Upper lobe of right lung (tissue), 1 donor: ENCODE results near the gene JMJD6. TPM values are rescaled to one million over a fixed set of nuclear protein-coding genes. Genes with fewer than 3 reads are reported as not detected.
A peak's percentile ranks its signal among the peaks of the same experiment; 100 is the strongest.

Experiments
- ATAC-seq: fragments of 200-7000 bp; cut with Tn5 transposase; one replicate; pipeline ENCODE4 v1.9.1; 2020; ENCODE audit warnings: mild to moderate bottlenecking, moderate library complexity
- DNase-seq: peaks from one replicate; pipeline ENCODE4 v3.0.0-alpha.2; 2020
- H3K27ac ChIP-seq: fragments of 200-600 bp; one replicate; pipeline ENCODE4 v1.8.0; 2022
- H3K27me3 ChIP-seq: fragments of 200-600 bp; one replicate; pipeline ENCODE4 v1.8.0; 2022; ENCODE audit warnings: mild to moderate bottlenecking
- H3K36me3 ChIP-seq: fragments of 200-600 bp; one replicate; pipeline ENCODE4 v1.8.0; 2022
- H3K4me1 ChIP-seq: fragments of 200-600 bp; one replicate; pipeline ENCODE4 v1.8.0; 2022
- H3K4me3 ChIP-seq: fragments of 200-600 bp; one replicate; pipeline ENCODE4 v1.8.0; 2022; ENCODE audit warnings: mild to moderate bottlenecking
- H3K9me3 ChIP-seq: fragments of 200-600 bp; one replicate; pipeline ENCODE4 v1.8.0; 2022
- CTCF ChIP-seq: fragments of 200-600 bp; IDR thresholded peaks from one replicate; pipeline ENCODE4 v1.8.0; 2022; ENCODE audit warnings: antibody characterized with exemption
- intact Hi-C: fragments of 100-400 bp; cut with DNase I; formaldehyde crosslinking; loops from one replicate; pipeline ENCODE4 v1.11.0; 2022
- microRNA-seq: library from miRNA; unstranded; fragments of <30 nt; microRNA quantifications from one replicate; pipeline ENCODE4 v1.2.0, GENCODE V29; 2020; ENCODE audit warnings: borderline microRNAs expressed
- total RNA-seq: library from RNA; stranded (reverse); fragmentation: NEBNext Ultra II Directional; extraction: Animal tissue kit (Norgen Biotek cat#: 25700); gene quantifications from one replicate; pipeline ENCODE4 v1.2.1, GENCODE V29; 2021
- donor health status: DM: no; HTN: yes; CAD: no; lungs with severe emphysema.

JMJD6 gene
- total RNA-seq, 1 donor from 2014 or later: 29.6 TPM

GRCh38 chr17:76672270-76672851, 54.0 kb downstream of the JMJD6 start:
- intact Hi-C loops: no loop called here
- no peak for DNase-seq
- no peak for ATAC-seq

GRCh38 chr17:76671912-76672262, 54.5 kb downstream of the JMJD6 start:
- no peak for ATAC-seq

More at GRCh38 chr17:76672270-76672851, 54.0 kb downstream of the JMJD6 start:
- no peak for TF ChIP-seq CTCF
- peaks cover 8% of the 10 kb centered on the region for H3K36me3 ChIP-seq
- H3K27me3 ChIP-seq: no peaks in the 10 kb centered on the region
- peak overlapping the region; percentile 67 for H3K4me3 ChIP-seq
- H3K27ac ChIP-seq: peak overlapping the region; percentile 78
- H3K9me3 ChIP-seq: no peaks in the 10 kb centered on the region
- peaks cover 17% of the 10 kb centered on the region for H3K4me1 ChIP-seq

GRCh38 chr17:76671123-76671911, 55.1 kb downstream of the JMJD6 start:
- ATAC-seq: peak; percentile 98
- peak; percentile 100 for DNase-seq
- intact Hi-C loops: no loop called here
- TF ChIP-seq CTCF: no peak
- Histone ChIP-seq H3K36me3 (no peaks in the 10 kb centered on the region), H3K27me3 (no peaks in the 10 kb centered on the region), H3K9me3 (no peaks in the 10 kb centered on the region), H3K4me3 (peak overlapping the region; percentile 67), H3K4me1 (peaks cover 17% of the 10 kb centered on the region), H3K27ac (peak overlapping the region; percentile 80)

More at GRCh38 chr17:76671912-76672262, 54.5 kb downstream of the JMJD6 start:
- Histone ChIP-seq H3K9me3 (no peaks in the 10 kb centered on the region), H3K4me3 (peak overlapping the region; percentile 67), H3K27me3 (no peaks in the 10 kb centered on the region), H3K27ac (peak overlapping the region; percentile 78), H3K4me1 (peaks cover 17% of the 10 kb centered on the region), H3K36me3 (peaks cover 3% of the 10 kb centered on the region)
- TF ChIP-seq CTCF: no peak
- intact Hi-C loops: no loop called here
- DNase-seq: no peak

GRCh38 chr17:76670718-76671122, 55.7 kb downstream of the JMJD6 start:
- ATAC-seq (no peak), DNase-seq (no peak)
- intact Hi-C loops: no loop called here
- Histone ChIP-seq H3K36me3 (no peaks in the 10 kb centered on the region), H3K4me1 (peaks cover 17% of the 10 kb centered on the region), H3K27ac (peak overlapping the region; percentile 80), H3K27me3 (no peaks in the 10 kb centered on the region), H3K4me3 (no peak overlapping the region), H3K9me3 (no peaks in the 10 kb centered on the region)
- no peak for TF ChIP-seq CTCF

- Histone ChIP-seq H3K36me3 (no peaks in the 10 kb centered on the region), H3K27ac (peak overlapping the region; percentile 80), H3K4me1 (peaks cover 17% of the 10 kb centered on the region), H3K9me3 (no peaks in the 10 kb centered on the region), H3K4me3 (no peak overlapping the region), H3K27me3 (no peaks in the 10 kb centered on the region)
- DNase-seq: no peak
- ATAC-seq: peak; percentile 20
- TF ChIP-seq CTCF: no peak
- intact Hi-C loops: no loop called here
These were observed 56.2 kb downstream of the JMJD6 start for GRCh38 chr17:76670020-76670717.

Small RNA genes within 50 kb of the gene (microRNA-seq; reads per million reads assigned to microRNA genes)
- not detected for gene MIR636

Other genes with a start within 250 kb of the JMJD6 start
- gene RHBDF2, start 225.2 kb downstream of the JMJD6 start, total RNA-seq: 46.4 TPM
- gene CYGB, start 188.9 kb downstream of the JMJD6 start, total RNA-seq: 34.3 TPM
- gene PRCD, start 186.6 kb downstream of the JMJD6 start, total RNA-seq: 7.7 TPM
- 24.5 TPM for gene ST6GALNAC2, start 140.7 kb downstream of the JMJD6 start, total RNA-seq
- gene ST6GALNAC1, start 82.8 kb downstream of the JMJD6 start, total RNA-seq: 14.1 TPM
- gene MXRA7, start 15.6 kb downstream of the JMJD6 start, total RNA-seq: 159 TPM
- gene METTL23, start 233 bp upstream of the JMJD6 start, total RNA-seq: 31.6 TPM
- 145 TPM for gene SRSF2, start 10.7 kb upstream of the JMJD6 start, total RNA-seq
- 32.3 TPM for gene MFSD11, start 11.5 kb upstream of the JMJD6 start, total RNA-seq
- 2.0 TPM for gene MGAT5B, start 141.8 kb upstream of the JMJD6 start, total RNA-seq